ENCODE data around the gene BABAM1.

- no peak for TF ChIP-seq FOXK2 (conservative IDR thresholded peaks at IDR 0.05 in 1 of 2, IDR thresholded peaks at IDR 0.05 in 1 of 2; ENCODE audit: low read depth in 2 of 2)
- no peak for TF ChIP-seq PRDM10 (IDR thresholded peaks at IDR 0.05; ENCODE audit: partially characterized antibody)
- TF ChIP-seq RAD21 (CRISPR knock-in tag; conservative IDR thresholded peaks at IDR 0.05 in 1 of 2, IDR thresholded peaks at IDR 0.05 in 1 of 2) = no peak
- TF ChIP-seq CEBPB (tag; IDR thresholded peaks at IDR 0.05) = no peak
- no peak for TF ChIP-seq PML (IDR thresholded peaks at IDR 0.05; ENCODE audit: low read length)
Measured at GRCh38 chr19:17312189-17313113, 45.2 kb downstream of the BABAM1 start.

All from K562 (cell line).